Stomach (tissue), 9 donors: ENCODE results near the gene ADPRHL1. TPM values are rescaled to one million over a fixed set of nuclear protein-coding genes. Genes with fewer than 3 reads are reported as not detected.

Source experiments
- DNase-seq, 2 donors: peaks; one replicate each; pipeline versions ENCODE4 v3.0.0 to v3.0.0-alpha.2; 2013 to 2019
- H3K27ac ChIP-seq, 5 donors: fragments of 200-600 bp in 4 of 5; sonication (generic) in 4 of 5; one replicate each; pipeline ENCODE4 v1.5.1; 2013 to 2019; ENCODE audit warnings: mild to moderate bottlenecking in 1 of 5, moderate library complexity in 1 of 5
- H3K27me3 ChIP-seq, 3 donors: fragments of 200-600 bp; sonication (generic); one replicate each; pipeline ENCODE4 v1.5.1; 2017 to 2019; ENCODE audit warnings: mixed run types in 1 of 3
- H3K36me3 ChIP-seq, 4 donors: fragments of 200-600 bp; sonication (generic); 1 replicate in 3 of 4; 2 replicates in 1 of 4; pipeline ENCODE4 v1.5.1; 2016 to 2019
- H3K4me1 ChIP-seq, 4 donors: fragments of 200-600 bp; sonication (generic); one replicate each; pipeline ENCODE4 v1.5.1; 2016 to 2019
- H3K4me3 ChIP-seq, 4 donors: fragments of 200-600 bp; sonication (generic) in 3 of 4; one replicate each; pipeline ENCODE4 v1.5.1; 2016 to 2019; ENCODE audit warnings: mild to moderate bottlenecking in 1 of 4
- H3K9me3 ChIP-seq, 4 donors: fragments of 200-600 bp; sonication (generic); one replicate each; pipeline ENCODE4 v1.5.1; 2016 to 2019
- EP300 ChIP-seq: sonication (generic); formaldehyde crosslinking; IDR thresholded peaks from one replicate; pipeline ENCODE4 v1.6.1; 2017; ENCODE audit warnings: antibody characterized with exemption
- POLR2A ChIP-seq, 4 donors: fragments of 450-650 bp; IDR thresholded peaks; one replicate each; pipeline ENCODE4 v1.6.1; 2016; ENCODE audit warnings: antibody characterized with exemption in 4 of 4, control low read depth in 2 of 4, mild to moderate bottlenecking in 1 of 4, moderate library complexity in 1 of 4
- POLR2AphosphoS5 ChIP-seq, 3 donors: sonication (generic); formaldehyde crosslinking; IDR thresholded peaks; one replicate each; pipeline ENCODE4 v1.6.1; 2016; ENCODE audit warnings: antibody characterized with exemption in 3 of 3
- WGBS, 5 donors: extraction: QIAGEN DNeasy Blood & Tissue Kit in 3 of 5; methylation state at CpG; one replicate each; pipeline versions ENCODE4 v1.1.5 to v1.1.7; 2013 to 2018; 5-methylcytosine and 5-hydroxymethylcytosine counted together
- intact Hi-C: fragments of 100-400 bp; cut with DNase I; formaldehyde crosslinking; loops from one replicate; pipeline ENCODE4 v1.15.1; 2023; ENCODE audit warnings: low total_unique reads
- polyA plus RNA-seq, 3 donors: library from polyadenylated mRNA; stranded (reverse); fragments of 200-250 nt; gene quantifications; one replicate each; pipeline ENCODE4 v1.2.3, GENCODE V29; 2013
- total RNA-seq, 5 donors: library from RNA; depleted of rRNA; stranded (reverse); fragments of >200 nt; gene quantifications; one replicate each; pipeline versions ENCODE4 v1.1.0 to v1.2.3, GENCODE V29; 2014 to 2016
- TF ChIP-seq, protein P1 (sequence below), 7 experiments: fragments of 450-650 bp in 4 of 7; fragments of 200-600 bp in 3 of 7; sonication (generic) in 3 of 7; IDR thresholded peaks; one replicate each; pipeline ENCODE4 v1.5.1; 2016 to 2019; ENCODE audit warnings: antibody characterized with exemption in 7 of 7, control low read depth in 2 of 7, mild to moderate bottlenecking in 1 of 7
- donor health status: healthy with polysubstance abuse.
- donor health status: Bipolar disorder and iron deficiency.
- donor health status: healthy.

The ADPRHL1 gene
- total and polyA plus RNA-seq, 8 donors: 1.7 to 6.7 (median 2.7) TPM

DNA sequence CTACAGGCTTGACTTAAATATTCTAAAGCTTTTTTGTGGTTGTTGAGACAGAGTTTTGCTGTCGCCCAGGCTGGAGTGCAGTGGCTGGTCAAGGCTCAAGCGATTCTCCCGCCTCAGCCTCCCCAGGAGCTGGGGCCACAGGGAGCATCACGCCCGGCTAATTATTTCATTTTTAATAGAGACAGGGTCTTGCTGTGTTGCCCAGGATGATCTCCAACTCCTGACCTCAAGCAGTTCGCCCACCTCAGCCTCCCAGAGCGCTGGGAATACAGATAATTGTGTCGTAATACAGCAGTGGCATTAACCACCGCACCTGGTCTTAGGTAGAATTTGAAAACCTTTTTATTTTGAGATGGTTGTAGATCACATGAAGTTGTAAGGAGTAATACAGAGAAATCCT, 38.7 kb upstream of the ADPRHL1 start:
- intact Hi-C loops: no loop called here
- peak overlapping the region; percentile 1 to 96 (median 94) for H3K27ac ChIP-seq
- peaks cover 7 to 21% (median 19%) of the 10 kb centered on the region in 4 donors for H3K36me3 ChIP-seq
- 64 to 83% (median 71%) methylated on average over 9 of the region's 9 CpGs for WGBS, 5 donors
- TF ChIP-seq POLR2A (IDR thresholded peaks at IDR 0.05): no peak
- no peak for TF ChIP-seq POLR2AphosphoS5 (IDR thresholded peaks at IDR 0.05)
- TF ChIP-seq, protein P1, sequence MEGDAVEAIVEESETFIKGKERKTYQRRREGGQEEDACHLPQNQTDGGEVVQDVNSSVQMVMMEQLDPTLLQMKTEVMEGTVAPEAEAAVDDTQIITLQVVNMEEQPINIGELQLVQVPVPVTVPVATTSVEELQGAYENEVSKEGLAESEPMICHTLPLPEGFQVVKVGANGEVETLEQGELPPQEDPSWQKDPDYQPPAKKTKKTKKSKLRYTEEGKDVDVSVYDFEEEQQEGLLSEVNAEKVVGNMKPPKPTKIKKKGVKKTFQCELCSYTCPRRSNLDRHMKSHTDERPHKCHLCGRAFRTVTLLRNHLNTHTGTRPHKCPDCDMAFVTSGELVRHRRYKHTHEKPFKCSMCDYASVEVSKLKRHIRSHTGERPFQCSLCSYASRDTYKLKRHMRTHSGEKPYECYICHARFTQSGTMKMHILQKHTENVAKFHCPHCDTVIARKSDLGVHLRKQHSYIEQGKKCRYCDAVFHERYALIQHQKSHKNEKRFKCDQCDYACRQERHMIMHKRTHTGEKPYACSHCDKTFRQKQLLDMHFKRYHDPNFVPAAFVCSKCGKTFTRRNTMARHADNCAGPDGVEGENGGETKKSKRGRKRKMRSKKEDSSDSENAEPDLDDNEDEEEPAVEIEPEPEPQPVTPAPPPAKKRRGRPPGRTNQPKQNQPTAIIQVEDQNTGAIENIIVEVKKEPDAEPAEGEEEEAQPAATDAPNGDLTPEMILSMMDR (IDR thresholded peaks at IDR 0.05): no peak
- no peak for TF ChIP-seq EP300
- peak overlapping the region; percentile 87 to 97 (median 90) for H3K4me3 ChIP-seq
- H3K4me1 ChIP-seq: peaks cover 56 to 81% (median 68%) of the 10 kb centered on the region in 4 donors
- H3K27me3 ChIP-seq: no peaks in the 10 kb centered on the region
- no peak for DNase-seq
- H3K9me3 ChIP-seq: no peaks in the 10 kb centered on the region

DNA sequence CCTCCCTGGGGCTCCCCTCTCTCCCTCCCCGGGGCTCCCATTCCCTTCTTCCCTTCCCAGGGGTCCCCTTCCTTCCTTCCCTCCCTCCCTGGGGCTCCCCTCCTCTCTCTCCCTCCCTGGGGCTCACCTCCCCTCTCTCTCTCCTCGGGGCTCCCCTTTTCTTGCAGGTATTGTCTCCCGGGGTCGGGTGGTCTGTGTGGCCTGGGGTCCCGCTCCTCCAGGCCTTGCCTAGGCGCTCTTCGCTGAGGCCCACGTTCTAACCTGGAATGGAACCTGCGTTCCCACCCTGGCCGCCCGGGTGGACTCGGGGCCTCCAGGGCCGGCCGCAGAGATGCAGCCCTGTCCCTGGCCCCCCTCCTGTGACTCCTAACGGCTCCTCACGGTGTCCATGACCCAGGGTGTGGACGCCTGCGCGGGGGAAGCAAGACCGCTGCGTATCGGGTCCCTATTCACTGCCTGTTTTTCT, 38.2 kb upstream of the ADPRHL1 start:
- Histone ChIP-seq H3K27ac (peak overlapping the region; percentile 90 to 96 (median 94)), H3K27me3 (no peaks in the 10 kb centered on the region), H3K4me1 (peaks cover 56 to 75% (median 65%) of the 10 kb centered on the region in 4 donors), H3K4me3 (peak overlapping the region; percentile 87 to 97 (median 90)), H3K36me3 (peaks cover 2 to 16% (median 13%) of the 10 kb centered on the region in 4 donors), H3K9me3 (no peaks in the 10 kb centered on the region)
- 2 to 8% (median 7%) methylated on average over 20 to 22 of the region's 22 CpGs for WGBS, 5 donors
- peak; percentile 37 to 67 for DNase-seq
- TF ChIP-seq, protein P1 (IDR thresholded peaks at IDR 0.05): no peak
- TF ChIP-seq EP300 (no peak), POLR2A (IDR thresholded peaks at IDR 0.05) (no peak), POLR2AphosphoS5 (IDR thresholded peaks at IDR 0.05) (no peak)
- intact Hi-C loops: no loop called here

DNA sequence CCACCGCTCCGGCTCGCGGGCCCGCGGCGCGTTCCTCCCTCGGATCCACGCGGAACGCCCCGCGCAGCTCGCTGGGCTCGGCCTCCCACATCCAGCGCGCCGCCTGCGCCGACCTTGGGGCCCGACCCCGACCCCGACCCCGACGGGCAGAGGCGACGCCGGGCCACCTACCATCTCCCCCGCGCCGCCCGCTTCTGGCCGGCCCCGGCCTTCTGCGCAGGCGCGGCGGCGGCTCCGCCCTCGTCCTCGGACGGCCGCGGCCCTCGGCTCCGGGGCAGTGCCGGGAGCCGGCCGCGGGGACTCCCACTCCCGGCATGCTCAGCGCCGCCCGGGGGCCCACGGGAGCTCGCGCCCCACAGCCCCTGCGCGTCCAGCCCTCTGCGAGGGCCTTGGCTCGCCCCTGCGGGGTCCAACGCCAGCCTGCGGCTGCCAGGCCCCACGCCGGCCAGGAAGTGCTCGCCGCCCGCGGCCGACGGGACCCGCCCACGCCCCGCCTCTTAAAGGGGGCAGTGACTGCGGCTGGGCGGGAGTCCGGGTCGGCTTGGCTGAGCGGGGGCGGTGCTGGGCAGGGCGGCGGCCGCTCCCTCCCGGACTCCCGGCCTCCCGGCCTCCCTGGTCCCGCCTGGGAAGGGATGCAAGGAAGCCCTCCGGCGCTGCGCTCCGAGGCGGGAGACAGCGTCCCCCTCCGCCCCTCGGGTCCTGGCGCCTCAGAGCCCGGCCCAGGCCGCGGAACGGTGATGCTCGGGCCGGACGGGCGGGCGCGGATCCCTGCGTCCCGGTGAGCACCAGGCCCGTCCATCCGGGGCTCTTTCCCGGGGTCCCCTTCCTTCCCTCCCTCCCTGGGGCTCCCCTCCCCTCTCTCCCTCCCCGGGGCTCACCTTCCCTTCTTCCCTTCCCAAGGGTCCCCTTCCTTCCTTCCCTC, 37.5 kb upstream of the ADPRHL1 start, which contains the start of gene DCUN1D2:
Gene DCUN1D2 (minus strand): TSS at position 216 of the 922 bp plus-strand sequence. CDS start 42 bp downstream, at position 174.
- peak within 1 kb of the TSS; percentile 90 to 96 (median 94) for H3K27ac ChIP-seq
- intact Hi-C loops: no loop called here

DNA sequence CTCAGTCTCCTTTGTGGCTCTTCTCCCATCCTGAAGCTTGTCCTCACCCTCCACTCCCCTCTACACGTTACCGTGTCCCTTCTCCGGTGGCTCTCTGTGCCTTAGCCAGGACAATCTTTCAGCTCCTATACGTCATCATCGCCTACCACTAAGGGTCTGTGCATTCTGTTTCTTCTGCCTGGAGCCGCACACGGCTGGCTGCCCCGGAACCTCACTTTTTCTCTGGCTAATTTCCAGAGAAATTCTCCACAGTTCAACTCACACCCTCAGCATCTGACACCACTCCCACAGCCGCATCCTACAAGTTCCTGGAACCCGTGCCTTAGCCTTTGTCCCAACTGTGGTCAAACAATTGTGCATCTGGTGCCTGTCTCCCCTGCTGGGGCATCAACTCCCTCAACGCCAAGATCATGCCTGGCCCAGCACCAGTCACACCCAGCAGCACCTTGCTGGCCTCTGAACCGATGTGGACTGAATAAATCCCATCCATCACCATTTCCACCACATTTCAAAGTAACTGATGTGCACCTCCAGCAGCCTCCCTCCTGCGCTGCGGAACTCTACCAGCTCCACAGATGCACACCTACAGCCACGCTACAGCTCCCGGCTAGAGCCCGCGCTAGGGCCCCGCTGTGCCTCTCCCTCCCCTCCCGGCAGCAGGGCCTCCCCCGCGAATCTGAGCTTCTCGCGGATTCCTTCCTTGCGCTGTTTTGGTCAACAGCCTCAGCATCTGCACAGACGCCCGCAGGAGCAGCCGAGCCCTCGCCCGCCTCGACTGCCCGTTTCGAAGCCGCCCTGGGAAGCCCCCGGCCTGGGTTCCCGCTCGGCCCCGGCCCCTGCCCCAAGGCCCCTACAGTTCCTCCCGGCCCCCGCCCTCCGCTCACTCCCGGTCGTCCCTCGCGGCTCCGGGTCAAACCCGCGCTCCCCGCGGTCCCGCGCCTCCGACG, 36.5 kb upstream of the ADPRHL1 start:
- TF ChIP-seq, protein P1 (IDR thresholded peaks at IDR 0.05): no peak
- TF ChIP-seq EP300 (no peak), POLR2A (IDR thresholded peaks at IDR 0.05) (no peak), POLR2AphosphoS5 (IDR thresholded peaks at IDR 0.05) (no peak)
- Histone ChIP-seq H3K4me3 (peak overlapping the region; percentile 87 to 97 (median 90)), H3K36me3 (no peaks in the 10 kb centered on the region), H3K27ac (peak overlapping the region; percentile 90 to 96 (median 94)), H3K27me3 (no peaks in the 10 kb centered on the region), H3K4me1 (peaks cover 50 to 72% (median 60%) of the 10 kb centered on the region in 4 donors), H3K9me3 (no peaks in the 10 kb centered on the region)
- 2 to 5% (median 5%) methylated on average over 23 to 54 of the region's 54 CpGs for WGBS, 5 donors
- DNase-seq: peak; percentile 38 to 67
- intact Hi-C loops: no loop called here

More for the DNA sequence above, 37.5 kb upstream of the ADPRHL1 start, which contains the start of gene DCUN1D2:
- TF ChIP-seq POLR2A (IDR thresholded peaks at IDR 0.05) (peak in 1 of 4 donors; percentile 23), EP300 (no peak), POLR2AphosphoS5 (IDR thresholded peaks at IDR 0.05) (peak; percentile 63 to 86 (median 85))
- Histone ChIP-seq H3K4me1 (peaks cover 52 to 72% (median 63%) of the 10 kb centered on the region in 4 donors), H3K36me3 (peaks cover 0 to 9% (median 7%) of the 10 kb centered on the region in 4 donors), H3K4me3 (peak within 1 kb of the TSS; percentile 87 to 97 (median 90)), H3K27me3 (no peaks in the 10 kb centered on the region), H3K9me3 (no peaks in the 10 kb centered on the region)
- 0 to 2% (median 0%) methylated on average over 34 to 115 of the region's 115 CpGs for WGBS, 5 donors
- DNase-seq: peak; percentile 95 to 98
